C4-2B (cell line): ENCODE results near the gene PRICKLE3.

Experiments used
- ZFX ChIP-seq: fragments of 450-650 bp; IDR thresholded peaks from 2 replicates; pipeline ENCODE4 v1.6.1; 2017
- TF ChIP-seq, protein P1 (sequence below): fragments of 450-650 bp; conservative IDR thresholded peaks from 2 replicates; pipeline ENCODE4 v1.5.1; 2017; ENCODE audit warnings: mild to moderate bottlenecking

- TF ChIP-seq, protein P1, sequence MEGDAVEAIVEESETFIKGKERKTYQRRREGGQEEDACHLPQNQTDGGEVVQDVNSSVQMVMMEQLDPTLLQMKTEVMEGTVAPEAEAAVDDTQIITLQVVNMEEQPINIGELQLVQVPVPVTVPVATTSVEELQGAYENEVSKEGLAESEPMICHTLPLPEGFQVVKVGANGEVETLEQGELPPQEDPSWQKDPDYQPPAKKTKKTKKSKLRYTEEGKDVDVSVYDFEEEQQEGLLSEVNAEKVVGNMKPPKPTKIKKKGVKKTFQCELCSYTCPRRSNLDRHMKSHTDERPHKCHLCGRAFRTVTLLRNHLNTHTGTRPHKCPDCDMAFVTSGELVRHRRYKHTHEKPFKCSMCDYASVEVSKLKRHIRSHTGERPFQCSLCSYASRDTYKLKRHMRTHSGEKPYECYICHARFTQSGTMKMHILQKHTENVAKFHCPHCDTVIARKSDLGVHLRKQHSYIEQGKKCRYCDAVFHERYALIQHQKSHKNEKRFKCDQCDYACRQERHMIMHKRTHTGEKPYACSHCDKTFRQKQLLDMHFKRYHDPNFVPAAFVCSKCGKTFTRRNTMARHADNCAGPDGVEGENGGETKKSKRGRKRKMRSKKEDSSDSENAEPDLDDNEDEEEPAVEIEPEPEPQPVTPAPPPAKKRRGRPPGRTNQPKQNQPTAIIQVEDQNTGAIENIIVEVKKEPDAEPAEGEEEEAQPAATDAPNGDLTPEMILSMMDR = peak; percentile 86
- no peak for TF ChIP-seq ZFX
Measured at GRCh38 chrX:49163555-49164419, 22.4 kb downstream of the PRICKLE3 start.
